PC-9 (cell line): ENCODE data around the gene C16orf82. TPM values are rescaled to one million over a fixed set of nuclear protein-coding genes. Genes with fewer than 3 reads are reported as not detected.

Source experiments
- BruUV-seq: library from RNA; stranded (reverse); fragments of 400-500 nt; replicated peaks from 2 replicates; lab custom pipeline; 2021; lab: Mats Ljungman, UMichigan
- CTCF ChIA-PET: fragments of 300-600 bp; sonication (Branson Sonifier 250); formaldehyde crosslinking; loops from one replicate; lab custom pipeline; 2022; ENCODE audit warnings: antibody characterized with exemption; lab: Charles Lee
- POLR2A ChIA-PET: fragments of 300-600 bp; sonication (Branson Sonifier 250); formaldehyde crosslinking; loops from one replicate; lab custom pipeline; 2022; ENCODE audit warnings: antibody characterized with exemption; ENCODE audit not compliant: unreplicated experiment; lab: Charles Lee
- DNase-seq, 2 experiments: peaks; one replicate each; pipeline versions ENCODE4 v3.0.0 to v3.0.0-alpha.2; 2015 to 2022; ENCODE audit warnings: mixed read lengths in 1 of 2
- H2AFZ ChIP-seq: fragments of 200-600 bp; sonication (generic); 2 replicates; pipeline ENCODE4 v1.8.1; 2017; ENCODE audit warnings: antibody characterized with exemption
- H3F3A ChIP-seq: fragments of 200-600 bp; sonication (generic); 2 replicates; pipeline ENCODE4 v1.8.1; 2017; ENCODE audit warnings: antibody characterized with exemption, mild to moderate bottlenecking, low read depth; ENCODE audit not compliant: insufficient read depth
- H3K27ac ChIP-seq: fragments of 200-600 bp; sonication (generic); 2 replicates; pipeline ENCODE4 v1.6.1; 2016; ENCODE audit warnings: mixed run types
- H3K27me3 ChIP-seq: fragments of 200-600 bp; sonication (generic); 2 replicates; pipeline ENCODE4 v1.6.1; 2016; ENCODE audit warnings: low read depth, mixed run types; ENCODE audit not compliant: insufficient read depth
- H3K36me3 ChIP-seq: fragments of 200-600 bp; sonication (generic); 2 replicates; pipeline ENCODE4 v1.6.1; 2016; ENCODE audit warnings: low read depth, mixed run types
- H3K4me1 ChIP-seq: fragments of 200-600 bp; sonication (generic); replicated peaks from 2 replicates; pipeline ENCODE4 v1.6.1; 2016; ENCODE audit warnings: mixed run types; ENCODE audit not compliant: insufficient read depth
- H3K4me2 ChIP-seq: fragments of 200-600 bp; sonication (generic); 2 replicates; pipeline ENCODE4 v1.6.1; 2017; ENCODE audit warnings: mixed run types
- H3K4me3 ChIP-seq: fragments of 200-600 bp; sonication (generic); 2 replicates; pipeline ENCODE4 v1.6.1; 2016; ENCODE audit warnings: mixed run types
- H3K79me2 ChIP-seq: fragments of 200-600 bp; sonication (generic); 2 replicates; pipeline ENCODE4 v1.6.1; 2017; ENCODE audit warnings: low read depth, mixed run types
- H3K9me2 ChIP-seq: fragments of 200-600 bp; sonication (generic); 2 replicates; pipeline ENCODE4 v1.8.1; 2017; ENCODE audit warnings: mild to moderate bottlenecking; ENCODE audit not compliant: insufficient read depth
- H3K9me3 ChIP-seq: fragments of 200-600 bp; sonication (generic); 2 replicates; pipeline ENCODE4 v1.8.1; 2016; ENCODE audit warnings: low read depth; ENCODE audit not compliant: insufficient read depth
- H4K20me1 ChIP-seq: fragments of 200-600 bp; sonication (generic); 2 replicates; pipeline ENCODE4 v1.8.1; 2017; ENCODE audit not compliant: insufficient read depth
- CTCF ChIP-seq: fragments of 200-600 bp; sonication (generic); conservative IDR thresholded peaks from 2 replicates; pipeline ENCODE4 v1.6.1; 2017; ENCODE audit warnings: mixed run types, antibody characterized with exemption, mild to moderate bottlenecking, moderate library complexity
- EZH2 ChIP-seq: fragments of 200-600 bp; sonication (generic); IDR thresholded peaks from 2 replicates; pipeline ENCODE4 v1.8.0; 2017; ENCODE audit warnings: antibody characterized with exemption, low read depth
- intact Hi-C: fragments of 100-400 bp; cut with micrococcal nuclease; formaldehyde crosslinking; loops from one replicate; pipeline ENCODE4 v1.10.0; 2022; ENCODE audit not compliant: unreplicated experiment
- total RNA-seq: library from RNA; stranded (reverse); gene quantifications from 2 replicates; pipeline ENCODE4 v1.2.3, GENCODE V29; 2021

C16orf82 gene
- total RNA-seq, 1 experiment from 2014 or later = not detected

- Histone ChIP-seq H3K36me3 (no peaks in the 10 kb centered on the region), H3K4me2 (no peak overlapping the region), H4K20me1 (no peaks in the 10 kb centered on the region), H3K4me1 (no peaks in the 10 kb centered on the region), H3K9me2 (no peaks in the 10 kb centered on the region), H3K9me3 (no peaks in the 10 kb centered on the region; the same call in 1 of the 2 replicates), H3F3A (no peaks in the 10 kb centered on the region), H3K27me3 (peaks cover 15% of the 10 kb centered on the region), H3K79me2 (no peaks in the 10 kb centered on the region), H3K4me3 (no peak overlapping the region), H3K27ac (no peak overlapping the region), H2AFZ (no peak overlapping the region)
- no peak for TF ChIP-seq CTCF
- no peak for TF ChIP-seq EZH2
- CTCF ChIA-PET = no interaction called here
- no peak for DNase-seq
- POLR2A ChIA-PET = no interaction called here
- no TSS peak for BruUV-seq
- intact Hi-C loops = no loop called here
Observed at GRCh38 chr16:27098366-27099049, 31.8 kb downstream of the C16orf82 start.

GRCh38 chr16:27102701-27103575, 36.2 kb downstream of the C16orf82 start:
- no peaks in the 10 kb centered on the region for H3K9me2 ChIP-seq

GRCh38 chr16:27103954-27104353, 37.2 kb downstream of the C16orf82 start:
- no peak for TF ChIP-seq CTCF
- no peak overlapping the region for H3K4me2 ChIP-seq
- no peaks in the 10 kb centered on the region for H3K79me2 ChIP-seq
- H3K36me3 ChIP-seq = no peaks in the 10 kb centered on the region
- CTCF ChIA-PET = no interaction called here
- no peak overlapping the region for H3K4me3 ChIP-seq
- no TSS peak for BruUV-seq
- no peaks in the 10 kb centered on the region for H3K9me3 ChIP-seq
- intact Hi-C loops = no loop called here
- no peak overlapping the region for H2AFZ ChIP-seq
- POLR2A ChIA-PET = no interaction called here
- no peak overlapping the region for H3K27ac ChIP-seq
- no peaks in the 10 kb centered on the region for H3F3A ChIP-seq
- no peak for DNase-seq
- H3K27me3 ChIP-seq = peaks cover 38% of the 10 kb centered on the region
- no peaks in the 10 kb centered on the region for H3K9me2 ChIP-seq
- H3K4me1 ChIP-seq = no peaks in the 10 kb centered on the region
- H4K20me1 ChIP-seq = no peaks in the 10 kb centered on the region

More at GRCh38 chr16:27102701-27103575, 36.2 kb downstream of the C16orf82 start:
- Histone ChIP-seq H3K9me3 (no peaks in the 10 kb centered on the region), H3K27me3 (peaks cover 32% of the 10 kb centered on the region), H3K79me2 (no peaks in the 10 kb centered on the region), H3K27ac (no peak overlapping the region), H2AFZ (no peak overlapping the region), H3F3A (no peaks in the 10 kb centered on the region), H4K20me1 (no peaks in the 10 kb centered on the region), H3K36me3 (no peaks in the 10 kb centered on the region), H3K4me3 (no peak overlapping the region), H3K4me2 (no peak overlapping the region), H3K4me1 (no peaks in the 10 kb centered on the region)
- no TSS peak for BruUV-seq
- no peak for TF ChIP-seq CTCF
- no peak for TF ChIP-seq EZH2
- intact Hi-C loops = no loop called here
- ChIA-PET POLR2A (no interaction called here), CTCF (no interaction called here)
- DNase-seq = no peak
